Fibroblast of skin of left biceps (primary cell): Measurements from ENCODE around the gene SEMA5A.

Experiments used
- DNase-seq, 2 experiments: peaks; one replicate each; pipeline ENCODE4 v3.0.0-alpha.2; 2013; ENCODE audit warnings: low read depth in 2 of 2

The SEMA5A gene

DNA sequence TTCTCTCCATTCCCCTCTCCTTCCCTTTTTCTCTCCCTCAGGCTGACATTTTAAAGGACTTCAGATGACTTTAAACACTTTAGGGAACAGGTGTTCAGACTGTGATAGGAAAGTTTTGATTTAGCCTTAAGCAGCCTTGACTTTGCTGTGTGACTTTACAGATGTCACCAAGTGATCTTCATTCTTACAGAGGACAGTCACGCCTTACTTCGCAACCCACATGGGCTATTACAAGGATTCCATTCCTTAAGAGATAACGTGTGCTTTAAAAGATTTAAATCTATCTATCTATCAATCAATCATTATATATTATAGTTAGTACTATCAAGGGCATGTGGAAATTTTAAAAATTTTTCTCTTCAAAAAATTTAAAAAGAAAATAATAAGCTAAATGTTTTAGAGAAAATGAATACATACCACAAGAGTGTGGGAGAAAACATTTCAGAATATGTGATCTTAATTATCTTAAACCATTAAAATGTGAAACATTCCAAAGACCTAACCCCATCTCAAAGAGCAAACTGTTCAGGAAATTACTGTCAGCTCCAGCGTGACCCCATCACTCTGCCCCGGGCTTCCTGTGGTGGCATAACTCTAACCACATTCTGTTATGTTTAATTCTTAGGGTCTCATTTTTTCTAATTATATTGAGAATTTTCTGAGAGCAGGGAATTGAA is 530.5 kb downstream of the SEMA5A start:
- peak; percentile 44 to 53 for DNase-seq

DNA sequence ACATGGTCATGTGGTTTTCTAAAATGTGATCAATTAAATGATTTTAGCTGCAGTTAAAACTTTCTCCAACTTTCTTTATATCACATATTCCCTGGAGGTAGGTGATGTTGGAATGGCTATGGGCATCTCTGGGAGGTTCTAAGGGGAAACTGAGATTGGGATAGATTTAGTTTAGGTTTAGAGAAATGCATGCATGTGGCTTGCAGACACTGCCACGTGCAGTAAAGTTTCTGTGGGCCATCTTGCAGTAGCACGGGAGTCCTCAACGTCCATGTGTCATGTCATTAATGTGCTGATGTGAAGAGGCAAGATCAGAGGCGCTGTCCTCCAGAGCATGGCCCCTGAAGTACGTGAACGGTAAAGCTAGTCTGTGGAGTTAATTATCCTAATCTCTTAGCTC is 532.7 kb downstream of the SEMA5A start:
- DNase-seq, result no peak

DNA sequence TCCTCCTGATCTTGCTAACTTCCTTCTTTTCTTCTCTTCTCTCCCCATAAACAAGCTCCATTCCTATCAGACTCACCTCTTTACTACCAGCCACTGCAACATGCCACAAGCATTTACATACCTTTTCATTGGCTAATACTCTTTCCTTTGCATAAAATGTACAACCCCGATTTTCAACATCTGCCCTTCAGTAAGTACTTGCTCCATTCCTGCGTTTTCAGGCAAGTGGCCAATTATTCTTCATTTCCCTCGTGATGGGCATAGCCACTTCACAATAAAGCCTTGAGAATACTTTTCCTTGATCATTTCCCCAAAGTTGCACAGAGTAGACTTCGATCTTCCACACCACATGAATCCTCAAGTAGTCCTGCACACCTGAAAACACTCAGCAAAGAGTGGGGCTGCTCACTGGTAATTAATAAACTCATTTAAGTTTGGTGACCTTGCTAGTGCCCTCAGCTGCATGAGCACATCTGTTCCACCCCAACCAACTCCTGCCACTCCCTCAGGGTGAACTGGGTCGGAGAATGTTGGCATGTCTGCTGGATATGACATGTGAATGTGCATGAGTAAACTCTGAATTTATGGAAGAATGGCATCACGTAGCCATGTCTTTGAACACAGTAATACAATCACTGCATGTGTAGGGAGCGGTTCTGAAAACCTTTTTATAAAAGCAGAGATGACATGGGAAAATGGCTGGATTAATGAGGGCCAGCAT is 535.8 kb downstream of the SEMA5A start:
- peak; percentile 44 to 49 for DNase-seq

DNA sequence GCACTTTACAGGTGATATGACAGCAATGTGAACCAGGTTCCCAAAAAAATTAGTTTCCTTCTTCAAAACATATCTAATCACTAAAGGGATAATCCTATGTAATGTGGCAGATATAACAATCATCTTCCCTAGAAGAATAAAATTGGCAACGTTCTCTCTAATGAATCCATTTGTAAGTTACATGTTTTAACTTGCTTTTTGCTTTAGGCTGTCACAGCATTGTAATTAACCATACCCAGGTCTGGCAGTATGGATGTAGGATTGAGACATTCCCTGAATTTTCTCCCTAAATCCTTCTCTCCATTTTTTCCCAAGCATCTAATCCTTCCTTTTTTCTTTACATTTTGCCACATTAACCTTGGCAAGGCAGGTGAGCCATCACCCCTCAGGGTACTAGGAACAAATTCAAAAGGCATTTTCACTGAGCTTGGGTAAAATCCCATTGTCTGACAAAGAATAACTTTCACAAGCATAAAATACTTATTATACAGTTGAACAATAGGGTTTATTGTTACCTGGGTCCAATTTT is 548.3 kb downstream of the SEMA5A start:
- DNase-seq, result no peak

DNA sequence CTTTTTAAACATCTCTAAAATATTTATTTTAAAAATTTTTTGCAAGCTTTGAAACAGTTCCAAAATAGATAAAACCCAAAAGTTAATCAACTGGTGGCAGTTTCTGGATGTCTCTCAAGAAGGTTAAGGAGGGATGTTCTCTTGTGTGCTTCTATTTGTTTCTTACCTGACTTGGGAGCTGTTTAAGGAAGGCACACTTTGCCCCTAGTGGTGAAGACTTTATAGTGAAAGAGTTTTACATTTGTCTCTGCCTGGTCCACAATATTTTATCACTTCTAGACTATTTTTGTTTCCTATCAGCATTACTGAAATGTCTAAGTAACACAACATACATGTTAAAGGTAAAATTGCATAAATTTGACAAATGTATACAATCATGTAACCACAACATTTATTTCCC is 552.8 kb downstream of the SEMA5A start:
- no peak for DNase-seq
